ENCODE data around the gene MMD2.

Gene MMD2

GRCh38 chr7:4866528-4867496 is 92.2 kb downstream of the MMD2 start:
- DNase-seq: no peak

- no peak for DNase-seq
Measured at GRCh38 chr7:4862156-4862555, 96.8 kb downstream of the MMD2 start.

DNA sequence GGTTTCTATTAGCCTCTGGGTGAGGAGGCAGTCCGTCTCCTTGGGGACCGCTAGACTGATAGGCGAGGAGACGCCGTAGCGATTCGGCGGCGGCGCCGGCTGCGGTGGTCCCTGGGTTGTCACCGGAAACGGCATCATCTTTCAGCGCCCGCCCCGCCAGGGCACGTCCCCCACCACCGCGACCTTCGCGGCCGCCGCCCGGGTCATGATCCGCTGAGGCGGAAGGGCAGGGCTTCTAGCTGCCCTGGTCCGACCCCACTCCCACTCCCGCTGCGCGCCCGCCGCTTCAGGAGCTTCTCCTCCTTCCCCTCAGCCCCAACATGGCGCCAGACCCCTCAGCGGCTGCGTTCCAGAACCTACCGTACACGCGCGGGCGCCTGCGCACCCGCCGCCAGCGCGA is 97.3 kb downstream of the MMD2 start, which contains the start of gene PAPOLB:
PAPOLB (minus strand) TSS at position 358 of the 400 bp plus-strand sequence; CDS start at position 138, 220 bp downstream.
- no peak for DNase-seq

DNA sequence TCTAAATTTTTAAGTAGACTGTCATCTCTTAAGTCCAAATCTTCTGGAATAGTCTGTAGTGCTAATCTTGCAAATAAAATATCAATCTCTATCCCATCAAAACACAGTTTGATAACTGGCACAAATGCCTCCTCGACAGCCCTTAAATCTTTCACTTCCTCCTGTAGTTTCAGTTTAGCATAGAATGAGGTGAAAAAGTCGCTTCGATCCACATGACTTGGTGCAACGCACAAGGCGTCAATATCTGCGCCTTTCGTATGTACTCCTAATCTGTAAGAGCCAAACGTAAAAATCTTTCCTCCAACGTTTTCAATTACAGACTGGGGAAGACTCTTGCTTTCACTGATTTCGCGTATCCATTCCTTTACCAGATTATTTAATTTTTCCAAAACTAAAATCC is 97.8 kb downstream of the MMD2 start:
- no peak for DNase-seq

GRCh38 chr7:4857189-4857588 is 101.8 kb downstream of the MMD2 start:
- no peak for DNase-seq

DNA sequence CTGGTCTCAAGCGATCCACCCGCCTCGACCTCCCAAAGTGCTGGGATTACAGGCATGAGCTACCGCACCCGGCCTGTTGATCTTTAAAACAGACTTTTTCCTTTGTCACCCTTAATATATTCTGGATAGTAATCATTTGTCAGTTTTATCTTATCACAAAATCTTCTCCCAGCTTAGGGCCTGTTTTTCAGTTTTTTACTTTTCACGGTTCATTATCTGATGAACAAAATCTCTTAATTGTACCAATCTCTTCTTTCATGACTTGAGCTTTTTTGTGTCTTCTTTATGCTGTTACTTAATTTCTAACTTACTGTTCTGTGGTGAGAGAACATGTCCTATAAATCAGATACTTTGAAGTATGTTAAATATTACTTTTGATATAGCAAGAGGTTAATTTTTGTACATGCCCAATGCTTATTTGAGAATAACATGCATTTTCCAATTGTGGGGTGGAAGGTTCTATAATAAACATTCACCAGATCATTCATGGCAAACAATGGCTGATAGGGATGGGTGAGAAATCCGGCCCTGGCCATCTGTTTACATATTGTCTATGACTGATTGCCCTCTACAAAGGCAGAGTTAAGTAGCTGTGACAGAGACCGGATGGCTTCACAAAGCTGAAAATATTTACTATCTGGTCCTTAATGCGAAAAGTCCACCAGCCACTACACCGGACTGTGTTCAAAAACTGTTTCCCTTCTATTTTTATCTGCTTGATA is 102.5 kb downstream of the MMD2 start:
- DNase-seq: no peak
